GM11168 (cell line): Measurements from ENCODE around the gene NIPBL.

Experiments used
- in situ Hi-C: fragments of 300-500 bp; cut with MboI; formaldehyde crosslinking; loops from one replicate; pipeline ENCODE4 v1.12.0; 2022; ENCODE audit warnings: low sequenced_read_pairs; ENCODE audit not compliant: unreplicated experiment

NIPBL gene

DNA sequence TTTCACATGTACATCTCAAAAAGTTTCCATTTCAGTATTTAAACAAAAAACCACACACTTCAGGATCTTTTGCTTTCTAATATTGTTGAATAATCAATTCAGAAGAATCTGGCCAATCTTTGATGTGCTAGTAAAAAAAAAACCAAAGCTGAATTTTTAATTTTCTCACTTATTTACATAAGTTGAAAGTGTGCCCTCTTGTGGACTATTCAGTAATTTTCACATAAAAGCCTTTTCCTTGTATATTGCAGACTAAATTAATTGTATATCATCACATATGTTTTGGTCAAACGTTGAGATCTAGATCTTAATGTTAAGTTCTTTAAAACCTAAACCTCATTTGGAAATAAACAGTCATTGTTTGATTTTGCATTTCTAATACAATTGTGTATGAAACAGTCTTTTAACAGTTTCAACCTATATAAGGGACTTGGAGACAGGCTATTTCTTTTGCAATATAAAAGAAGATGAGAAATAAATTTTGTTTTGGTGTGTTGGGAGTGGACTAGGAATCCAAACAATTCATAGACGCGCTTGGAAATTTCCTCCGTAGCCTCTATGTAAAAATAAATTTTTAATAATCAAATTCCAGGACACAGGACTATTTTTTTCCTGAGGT is 68.1 kb downstream of the NIPBL start:
- in situ Hi-C loops: no loop called here

DNA sequence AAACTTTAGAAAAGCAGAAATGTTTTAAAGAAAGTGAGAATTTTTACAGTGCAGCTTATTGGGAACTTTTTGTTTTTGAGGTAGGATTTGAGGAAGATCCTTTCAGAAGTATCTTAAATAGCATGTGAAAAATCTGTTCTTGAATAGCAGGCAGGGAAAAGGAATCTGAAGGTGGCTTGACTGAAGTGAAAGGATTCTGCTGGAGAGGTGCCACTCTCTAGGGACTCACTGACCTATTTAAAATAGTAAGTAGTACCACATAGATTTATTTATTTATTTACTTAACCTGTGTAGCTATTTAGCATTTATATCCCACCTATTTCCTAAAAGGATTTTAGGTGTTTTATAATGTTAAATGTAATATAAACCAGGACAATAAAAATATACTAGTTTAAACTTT is 69.1 kb downstream of the NIPBL start:
- in situ Hi-C loops: no loop called here

DNA sequence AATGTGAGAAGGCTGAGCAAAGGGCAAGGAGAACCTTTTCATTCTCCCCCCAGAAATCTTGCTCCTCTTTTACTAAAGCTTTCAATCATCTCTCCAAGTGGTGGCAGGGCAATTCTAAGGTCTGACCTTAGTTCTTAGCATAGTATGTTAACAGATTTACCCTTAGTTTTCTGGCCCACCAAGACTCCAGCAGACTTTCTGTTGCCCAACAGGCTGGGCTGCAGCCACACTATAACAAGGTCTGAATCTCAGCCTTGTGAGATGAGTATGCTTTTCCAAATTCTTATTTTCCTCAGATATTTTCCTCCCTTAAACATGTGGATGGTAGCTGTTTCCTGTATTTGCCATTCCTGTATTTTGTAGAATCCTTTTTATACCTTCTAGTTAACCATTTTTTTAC is 69.5 kb downstream of the NIPBL start:
- in situ Hi-C loops: no loop called here

DNA sequence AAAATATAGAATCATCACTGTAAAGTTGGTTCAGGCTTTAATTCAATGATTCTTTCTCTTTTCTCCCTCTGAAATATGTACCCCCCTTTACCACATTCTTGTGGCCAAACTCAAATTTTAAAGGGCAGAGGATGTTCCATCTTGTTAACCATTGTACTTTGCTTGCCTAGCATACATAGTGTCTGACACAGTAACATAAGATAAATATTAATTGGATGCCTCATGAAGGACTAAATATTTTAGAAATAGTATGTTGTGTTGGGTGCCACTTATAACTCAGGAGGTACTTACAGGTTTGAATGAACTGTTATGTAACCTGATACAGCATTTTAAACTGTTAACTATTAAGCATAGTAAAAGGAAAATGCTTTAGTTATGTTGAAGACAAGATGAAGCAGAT is 71.5 kb downstream of the NIPBL start:
- in situ Hi-C loops: no loop called here

DNA sequence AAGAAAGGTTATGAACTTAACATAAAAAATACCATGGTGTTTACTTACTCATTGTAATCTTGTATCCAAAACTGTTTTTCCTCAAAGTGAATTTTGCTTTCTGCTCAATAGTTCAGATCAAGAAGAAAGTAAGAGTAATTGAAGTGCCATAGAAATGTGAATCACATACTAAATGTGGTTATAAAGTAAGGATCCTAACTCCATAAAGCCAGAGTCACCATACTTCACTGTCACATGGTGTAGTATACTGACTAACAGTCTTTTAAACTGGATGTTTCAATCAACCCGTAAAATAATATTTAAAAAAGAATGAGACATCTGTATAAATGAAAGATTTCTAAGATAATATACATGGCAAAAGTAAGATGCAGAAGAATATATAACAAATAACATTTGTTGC is 72.1 kb downstream of the NIPBL start:
- in situ Hi-C loops: no loop called here

DNA sequence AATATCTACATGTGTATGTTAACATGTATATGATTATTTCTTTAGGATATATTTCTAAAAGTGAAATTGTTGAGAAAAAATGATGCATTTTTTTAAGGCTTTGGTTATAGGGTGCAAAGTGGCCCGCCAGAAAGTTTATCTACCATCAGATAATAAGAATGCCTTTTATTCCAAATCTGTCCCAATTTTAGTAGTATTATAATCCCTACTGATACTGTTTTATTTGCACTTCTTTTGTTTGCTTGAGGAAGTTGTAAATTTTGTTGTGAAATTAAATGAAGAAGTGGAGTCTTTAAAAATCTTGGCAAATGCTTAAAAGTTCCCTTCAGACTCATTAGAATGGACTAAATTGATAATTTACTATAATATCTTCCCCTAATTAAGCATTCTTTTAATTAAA is 73.0 kb downstream of the NIPBL start:
- in situ Hi-C loops: no loop called here

DNA sequence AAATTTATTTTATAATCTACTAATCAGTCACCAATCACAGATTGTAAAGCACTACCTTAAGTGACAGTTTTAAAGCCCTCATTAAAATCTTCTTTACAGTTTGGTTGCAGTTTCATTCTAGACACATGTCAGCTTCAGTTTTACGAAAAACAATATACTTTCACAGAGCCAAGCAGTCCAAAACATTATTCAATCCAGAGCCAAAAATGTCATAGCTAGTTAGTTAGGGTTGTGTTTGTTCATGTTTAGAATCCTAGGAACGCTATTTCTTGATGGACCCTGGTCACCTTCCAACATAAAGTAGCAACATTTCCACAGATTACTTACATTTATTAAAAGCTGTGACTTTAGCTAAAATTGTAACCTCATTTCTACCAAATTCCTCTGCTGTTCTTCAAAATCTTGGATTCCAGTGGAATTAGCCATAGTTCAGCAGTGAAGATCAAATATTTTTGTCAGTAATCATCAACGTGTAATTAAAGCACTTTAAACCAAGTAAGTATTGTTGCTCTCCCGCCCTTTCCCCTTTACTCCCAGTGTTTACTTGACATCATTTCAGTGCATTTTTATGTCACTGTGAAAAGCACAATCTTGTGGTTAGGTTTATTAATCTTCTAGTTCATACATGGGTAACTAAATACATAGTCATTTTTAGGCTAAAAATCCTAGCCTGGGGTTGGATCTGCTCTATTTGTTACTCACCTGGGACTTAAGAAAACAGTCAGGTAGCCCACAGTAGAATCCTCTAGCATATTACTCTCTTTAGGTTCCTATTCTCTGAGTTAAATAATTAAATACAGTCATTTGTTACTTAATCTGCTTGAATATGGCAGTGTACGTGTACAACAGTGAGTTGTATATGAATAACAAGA is 74.3 kb downstream of the NIPBL start:
- in situ Hi-C loops: no loop called here

DNA sequence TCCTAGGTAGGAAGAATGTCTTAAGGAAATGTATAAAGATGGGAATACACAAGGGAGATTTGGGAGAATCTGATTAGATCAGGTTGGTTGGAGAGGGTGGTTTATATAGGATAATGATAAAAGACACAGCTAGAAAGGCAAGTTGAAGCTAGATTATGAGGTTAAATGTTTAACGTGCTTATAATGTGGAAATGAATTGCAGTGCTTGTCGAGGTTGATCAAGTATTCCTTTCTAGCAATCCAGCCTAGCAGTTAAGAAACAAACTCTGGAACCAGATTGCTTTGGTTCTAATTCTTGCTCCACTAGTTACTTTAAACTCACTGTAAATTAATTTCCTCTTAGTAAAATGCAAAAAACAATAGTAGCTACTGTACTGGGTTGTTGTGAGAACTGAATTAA is 76.5 kb downstream of the NIPBL start:
- in situ Hi-C loops: no loop called here

DNA sequence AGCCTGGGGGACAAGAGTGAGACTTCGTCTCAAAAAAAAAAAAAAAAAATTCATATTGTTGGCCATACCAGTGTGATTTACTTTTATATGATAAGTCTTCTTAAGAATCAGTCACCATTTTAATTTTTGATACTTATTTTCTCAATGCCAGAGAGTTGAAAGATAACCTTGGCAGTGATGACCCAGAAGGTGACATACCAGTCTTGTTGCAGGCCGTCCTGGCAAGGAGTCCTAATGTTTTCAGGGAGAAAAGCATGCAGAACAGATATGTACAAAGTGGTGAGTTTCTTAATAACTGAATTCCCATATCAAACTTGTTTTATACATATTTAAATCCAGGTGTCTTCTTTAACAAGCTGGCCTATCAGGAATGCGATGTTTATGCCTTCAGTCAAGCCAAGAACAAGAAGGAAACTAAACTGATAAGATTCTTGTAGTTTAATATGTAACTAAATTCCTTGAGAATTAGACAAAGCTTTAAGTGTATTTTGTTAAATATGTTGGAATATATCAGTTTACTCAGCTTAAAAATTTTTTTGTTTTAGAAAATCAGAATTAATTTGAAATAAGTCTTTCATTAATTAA is 81.5 kb downstream of the NIPBL start:
- in situ Hi-C loops: no loop called here

DNA sequence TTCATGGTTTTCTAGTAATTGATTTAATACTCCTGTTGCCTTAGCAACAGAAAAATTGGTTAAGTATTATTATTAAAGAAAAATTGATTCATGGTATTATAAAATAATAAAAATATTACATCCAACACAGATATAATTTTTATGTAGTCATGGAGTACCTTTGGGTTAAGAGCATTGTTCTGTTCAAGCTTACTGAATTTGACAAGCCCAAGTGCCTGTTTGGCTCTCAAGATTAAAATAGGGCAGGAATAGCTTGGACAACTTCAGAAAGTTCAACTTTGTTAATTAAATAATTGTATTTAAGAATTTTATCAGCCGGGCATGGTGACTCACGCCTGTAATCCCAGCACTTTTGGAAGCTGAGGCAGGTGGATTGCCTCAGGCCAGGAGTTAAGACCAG is 82.0 kb downstream of the NIPBL start:
- in situ Hi-C loops: no loop called here

DNA sequence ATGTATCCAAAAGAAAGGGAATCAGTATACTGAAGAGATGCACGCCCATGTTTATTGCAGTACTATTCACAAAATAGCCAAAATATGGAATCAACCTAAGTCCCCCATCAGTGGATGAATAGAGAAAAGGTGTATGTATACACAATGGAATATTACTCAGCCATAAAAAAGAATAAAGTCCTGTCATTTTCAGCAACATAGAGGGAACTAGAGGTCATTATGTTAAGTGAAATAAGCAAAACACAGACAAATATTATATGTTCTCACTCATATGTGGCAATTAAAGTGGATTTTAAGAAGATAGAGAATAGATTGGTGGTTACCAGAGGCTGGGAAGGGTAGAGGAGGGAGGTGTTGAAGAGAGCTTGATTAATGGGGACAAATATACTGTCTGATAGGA is 88.6 kb downstream of the NIPBL start:
- in situ Hi-C loops: no loop called here

DNA sequence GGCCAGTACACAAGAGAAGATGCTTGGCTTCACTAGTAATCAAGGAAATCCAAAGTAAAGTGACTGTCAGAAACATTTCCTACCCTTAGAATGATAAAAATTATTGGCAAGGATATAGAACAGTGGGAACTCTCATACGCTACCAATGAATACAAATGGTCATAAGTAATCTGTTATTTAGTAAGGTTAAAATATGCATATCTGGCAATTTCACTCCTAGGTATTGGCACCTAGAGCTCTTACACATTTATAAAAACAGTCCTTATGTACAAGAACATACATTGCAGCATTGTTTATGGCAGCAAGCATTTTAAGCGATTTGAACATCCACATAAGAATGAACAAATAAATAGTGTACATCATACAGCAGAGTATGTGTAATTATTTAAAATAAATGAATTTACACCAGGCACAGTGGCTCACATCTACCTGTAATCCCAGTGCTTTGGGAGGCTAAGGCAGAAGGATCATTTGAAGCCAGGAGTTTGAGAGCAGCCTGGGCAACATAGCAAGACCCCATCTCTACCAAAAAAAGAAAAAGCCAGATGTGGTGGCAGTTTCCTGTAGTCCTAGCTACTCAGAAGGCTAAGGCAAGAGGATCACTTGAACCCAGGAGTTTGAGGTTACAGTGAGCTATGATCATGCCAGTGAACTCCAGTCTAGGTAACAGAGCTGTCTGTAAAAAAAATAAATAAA is 93.3 kb downstream of the NIPBL start:
- in situ Hi-C loops: no loop called here

DNA sequence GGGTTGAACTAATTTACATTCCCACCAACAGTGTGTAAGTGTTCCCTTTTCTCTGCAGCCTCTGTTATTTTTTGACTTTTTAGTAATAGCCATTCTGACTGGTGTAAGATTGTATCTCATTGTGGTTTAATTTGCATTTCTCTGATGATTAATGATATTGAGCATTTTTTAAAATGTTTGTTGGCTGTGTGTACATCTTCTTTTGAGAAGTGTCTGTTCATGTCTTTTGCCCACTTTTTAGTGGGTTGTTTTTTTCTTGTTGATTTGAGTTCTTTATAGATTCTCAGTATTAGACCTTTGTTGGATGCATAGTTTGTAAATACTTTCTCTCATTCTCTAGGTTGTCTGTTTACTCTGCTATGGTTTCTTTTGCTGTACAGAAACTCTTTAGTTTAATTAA is 101.6 kb downstream of the NIPBL start:
- in situ Hi-C loops: no loop called here

DNA sequence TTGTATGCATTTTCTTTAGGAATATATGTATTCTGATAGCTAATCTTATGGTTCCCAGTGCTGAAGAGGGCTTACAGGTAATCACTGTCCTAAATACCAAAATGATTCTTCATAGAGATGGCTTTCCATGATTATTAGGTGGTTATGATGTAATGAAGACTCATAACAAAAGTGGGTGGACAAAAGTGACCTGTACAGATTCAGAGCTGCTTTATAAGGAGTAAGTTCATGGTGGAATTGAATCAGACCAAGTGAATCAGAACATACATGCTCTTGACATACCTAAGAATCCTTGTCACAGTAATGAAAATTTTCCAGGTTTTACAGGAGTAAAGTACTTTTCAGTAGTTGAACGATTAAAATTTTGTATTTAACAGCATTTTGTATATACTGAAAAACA is 105.6 kb downstream of the NIPBL start:
- in situ Hi-C loops: no loop called here

DNA sequence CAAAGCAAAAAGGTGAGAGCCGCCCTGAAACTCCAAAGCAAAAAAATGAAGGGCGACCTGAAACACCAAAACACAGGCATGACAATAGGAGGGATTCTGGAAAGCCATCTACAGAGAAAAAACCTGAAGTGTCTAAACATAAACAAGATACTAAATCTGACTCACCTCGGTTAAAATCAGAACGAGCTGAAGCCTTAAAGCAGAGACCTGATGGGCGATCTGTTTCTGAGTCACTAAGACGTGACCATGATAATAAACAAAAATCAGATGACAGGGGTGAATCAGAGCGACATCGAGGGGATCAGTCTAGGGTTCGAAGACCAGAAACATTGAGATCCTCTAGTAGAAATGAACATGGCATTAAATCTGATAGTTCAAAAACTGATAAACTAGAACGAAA is 108.8 kb downstream of the NIPBL start:
- in situ Hi-C loops: no loop called here

DNA sequence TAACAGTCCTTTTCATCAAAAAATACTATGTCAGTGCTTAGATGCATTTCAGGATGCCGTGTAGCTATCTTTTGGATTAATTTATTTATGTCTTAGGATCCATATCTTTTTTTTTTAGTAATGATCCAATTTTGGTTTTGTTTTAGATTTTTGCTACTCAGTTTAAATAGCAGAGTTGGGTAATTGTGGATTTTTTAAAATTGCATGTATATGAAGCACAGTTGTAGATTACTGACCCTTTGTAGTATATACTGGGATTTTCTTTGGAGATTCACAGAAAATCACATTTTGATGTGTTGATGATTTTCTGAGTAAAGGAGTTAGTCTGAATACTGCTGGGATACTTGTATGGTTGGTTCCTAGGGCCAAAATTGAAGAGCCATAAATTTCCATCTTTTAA is 111.8 kb downstream of the NIPBL start:
- in situ Hi-C loops: no loop called here

DNA sequence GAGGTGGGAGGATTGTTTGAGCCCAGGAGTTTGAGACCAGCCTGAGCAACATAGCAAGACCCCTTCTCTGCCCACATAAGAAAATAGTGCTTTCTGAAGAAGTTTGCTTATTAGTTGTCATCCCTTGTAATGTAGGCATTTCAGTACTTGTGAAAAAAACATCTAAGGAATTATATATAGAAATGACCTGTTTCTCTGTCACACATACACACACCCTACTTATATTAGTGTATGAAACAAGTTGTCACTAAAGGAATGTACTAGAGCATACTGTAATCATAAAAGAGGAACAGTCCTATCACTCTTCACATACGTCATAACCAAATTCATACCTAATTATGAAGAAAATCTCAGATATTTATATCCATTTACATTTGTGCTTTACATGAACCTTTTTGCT is 122.0 kb downstream of the NIPBL start:
- in situ Hi-C loops: no loop called here

DNA sequence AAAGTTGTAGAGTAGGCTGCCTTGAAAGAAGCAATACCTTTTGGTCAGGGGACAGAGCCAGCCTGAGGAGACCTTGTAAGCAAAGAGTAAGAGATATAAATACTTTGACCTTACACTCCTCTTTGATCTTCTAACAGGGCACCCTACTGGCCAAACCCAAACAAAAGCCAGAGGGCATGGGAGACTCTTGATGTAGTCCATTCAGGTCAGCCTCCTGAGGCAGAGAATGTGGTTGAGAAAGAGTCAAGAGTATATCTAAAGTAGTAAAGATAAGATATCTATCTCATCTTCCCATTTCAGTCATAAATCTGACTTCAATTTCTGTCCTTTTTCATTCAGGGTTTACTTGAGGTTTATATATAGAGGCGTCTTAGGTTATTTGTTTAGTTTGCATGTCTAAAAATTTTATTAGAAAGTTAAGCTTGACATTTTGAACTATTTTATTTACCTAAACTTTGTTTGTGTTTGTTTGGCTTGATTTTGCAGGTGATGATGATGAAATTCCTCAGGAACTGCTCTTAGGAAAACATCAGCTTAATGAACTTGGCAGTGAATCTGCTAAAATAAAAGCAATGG is 125.7 kb downstream of the NIPBL start:
- in situ Hi-C loops: no loop called here

DNA sequence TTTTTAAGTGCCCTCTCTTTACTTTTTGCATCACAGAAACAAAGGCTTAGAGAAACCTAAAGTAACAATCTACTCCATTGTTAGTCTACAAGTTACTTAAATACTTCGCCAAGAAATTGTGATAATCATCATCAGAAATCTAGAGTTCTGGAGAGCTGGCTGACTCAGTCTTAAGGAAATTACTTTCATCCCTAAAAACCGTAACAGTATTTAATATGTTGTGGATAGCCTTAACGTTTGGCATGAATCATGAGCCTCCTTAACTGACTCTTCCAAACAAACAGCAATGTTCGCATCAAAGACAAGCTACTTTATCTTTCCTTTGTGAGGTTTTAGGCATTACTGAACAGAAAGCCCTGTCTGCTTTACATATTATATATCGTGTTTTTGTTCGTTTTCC is 128.7 kb downstream of the NIPBL start:
- in situ Hi-C loops: no loop called here

DNA sequence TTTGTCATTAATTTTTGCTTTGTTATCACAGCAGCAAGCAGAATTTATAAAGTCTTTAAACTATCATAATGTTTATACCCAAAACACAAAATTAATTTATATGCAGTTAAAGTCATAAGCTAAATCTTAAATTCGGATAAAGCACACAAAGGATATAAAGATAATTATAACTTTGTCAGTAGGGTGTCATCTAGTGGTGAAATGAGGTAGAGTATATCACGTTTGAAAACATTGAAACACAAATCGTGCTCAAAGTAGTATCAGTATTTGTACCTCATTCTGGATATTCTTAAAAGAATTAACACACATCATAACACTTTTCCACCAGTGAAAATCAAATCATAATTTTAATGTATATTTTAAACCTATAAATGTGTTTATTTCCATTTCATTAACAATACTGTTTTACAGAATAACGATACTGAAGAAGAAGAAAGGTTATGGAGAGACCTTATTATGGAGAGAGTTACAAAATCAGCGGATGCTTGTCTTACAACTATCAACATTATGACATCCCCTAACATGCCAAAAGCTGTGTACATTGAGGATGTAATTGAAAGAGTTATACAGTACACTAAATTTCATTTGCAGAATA is 129.5 kb downstream of the NIPBL start:
- in situ Hi-C loops: no loop called here
